ENCODE results near the gene PIP5K1B. TPM values are rescaled to one million over a fixed set of nuclear protein-coding genes. Genes with fewer than 3 reads are reported as not detected.

Gene PIP5K1B
- total and polyA plus RNA-seq, 2 of the 13 experiments (the other 11 are each of a cell fraction or from before 2014, with no cell fraction given), result 15.8 to 17.5 TPM

GRCh38 chr9:68746525-68746924, 41.5 kb downstream of the PIP5K1B start:
- Histone ChIP-seq H3K79me2 (ENCODE audit: insufficient read depth, low read length) (peaks cover 17% of the 10 kb centered on the region), H3K4me3 (replicated peaks in 1 of 3; ENCODE audit: insufficient read depth in 1 of 3, low read depth in 2 of 3, low read length in 3 of 3) (no peak overlapping the region), H3K4me2 (ENCODE audit: low read depth, low read length) (no peak overlapping the region), H3K9me3 (ENCODE audit: low read length) (no peaks in the 10 kb centered on the region), H3K27ac (ENCODE audit: extremely low read length, insufficient read depth, low read length) (no peak overlapping the region), H4K20me1 (ENCODE audit: insufficient read depth, low read length) (no peaks in the 10 kb centered on the region), H2AFZ (ENCODE audit: low read length) (no peak overlapping the region), H3K27me3 (ENCODE audit: control insufficient read depth in 1 of 2, insufficient read depth in 2 of 2, low read length in 2 of 2) (no peaks in the 10 kb centered on the region), H3K36me3 (replicated peaks in 1 of 2; ENCODE audit: control insufficient read depth in 1 of 2, insufficient read depth in 2 of 2, low read length in 2 of 2) (peaks cover 0 to 12% of the 10 kb centered on the region in 2 experiments; a peak in 2 of 5 replicates), H3K4me1 (ENCODE audit: insufficient read depth, low read length) (peaks cover 54% of the 10 kb centered on the region), H3K9ac (ENCODE audit: insufficient read depth, low read depth, low read length) (no peak overlapping the region)
- no TSS peak for BruUV-seq (replicated peaks)
- no peak for TF ChIP-seq ZNF766 (CRISPR knock-in tag; IDR thresholded peaks at IDR 0.05; ENCODE audit: borderline replicate concordance)
- TF ChIP-seq ZNF234 (CRISPR knock-in tag; conservative IDR thresholded peaks at IDR 0.05), result no peak
- TF ChIP-seq HDAC2 (CRISPR knock-in tag; IDR thresholded peaks at IDR 0.05), result no peak
- no peak for TF ChIP-seq MBD4 (IDR thresholded peaks at IDR 0.05; ENCODE audit: borderline replicate concordance, low read length)
- TF ChIP-seq CCAR2 (optimal IDR thresholded peaks at IDR 0.05; ENCODE audit: low read depth, low read length), result no peak
- TF ChIP-seq TMF1 (CRISPR knock-in tag; IDR thresholded peaks at IDR 0.05; ENCODE audit: low read depth), result no peak
- no peak for TF ChIP-seq ZNF12 (CRISPR knock-in tag; IDR thresholded peaks at IDR 0.05)
- no peak for TF ChIP-seq ZNF275 (CRISPR knock-in tag; IDR thresholded peaks at IDR 0.05; ENCODE audit: borderline replicate concordance)
- in situ Hi-C loops (cut with HindIII; ENCODE audit: extremely low pct_ligation_motif_present, low pct_unique_long_range_greater_than_20kb) (no loop called here), intact Hi-C loops (cut with micrococcal nuclease; ENCODE audit: unreplicated experiment) (no loop called here)
- POLR2A ChIA-PET, result interaction anchor here (1.4 kb wide), 1 partner anchor 33 kb away, joined by 3 read pairs; a partner anchor contains a TSS
- WGBS (ENCODE audit: low lambda C conversion rate), result 90% methylated on average over 2 of the region's 2 CpGs
- DNase-seq (ENCODE audit: low spot score) (no peak), FAIRE-seq (no peak), ATAC-seq (no peak)
- CTCF ChIA-PET (ENCODE audit: low intra/inter-chr PET ratio, low total read pairs), result no interaction called here

- in situ Hi-C loops (cut with HindIII; ENCODE audit: extremely low pct_ligation_motif_present, low pct_unique_long_range_greater_than_20kb) (no loop called here), intact Hi-C loops (cut with micrococcal nuclease; ENCODE audit: unreplicated experiment) (no loop called here)
- peaks cover 0 to 12% of the 10 kb centered on the region in 2 experiments; a peak in 3 of 5 replicates for H3K36me3 ChIP-seq (replicated peaks in 1 of 2; ENCODE audit: control insufficient read depth in 1 of 2, insufficient read depth in 2 of 2, low read length in 2 of 2)
- H3K27ac ChIP-seq (ENCODE audit: extremely low read length, insufficient read depth, low read length), result no peak overlapping the region
- no peak for DNase-seq (ENCODE audit: low spot score)
- H3K4me3 ChIP-seq (replicated peaks in 1 of 3; ENCODE audit: insufficient read depth in 1 of 3, low read depth in 2 of 3, low read length in 3 of 3), result no peak overlapping the region
- no peak overlapping the region for H3K9ac ChIP-seq (ENCODE audit: insufficient read depth, low read depth, low read length)
- no peak for ATAC-seq
- H2AFZ ChIP-seq (ENCODE audit: low read length), result no peak overlapping the region
- H4K20me1 ChIP-seq (ENCODE audit: insufficient read depth, low read length), result no peaks in the 10 kb centered on the region
- WGBS (ENCODE audit: low lambda C conversion rate), result 95% methylated on average over 9 of the region's 9 CpGs
- peaks cover 54% of the 10 kb centered on the region for H3K4me1 ChIP-seq (ENCODE audit: insufficient read depth, low read length)
- H3K4me2 ChIP-seq (ENCODE audit: low read depth, low read length), result no peak overlapping the region
- H3K27me3 ChIP-seq (ENCODE audit: control insufficient read depth in 1 of 2, insufficient read depth in 2 of 2, low read length in 2 of 2), result no peaks in the 10 kb centered on the region
- H3K9me3 ChIP-seq (ENCODE audit: low read length), result no peaks in the 10 kb centered on the region
- no TSS peak for BruUV-seq (replicated peaks)
- ChIA-PET CTCF (ENCODE audit: low intra/inter-chr PET ratio, low total read pairs) (no interaction called here), POLR2A (no interaction called here)
- FAIRE-seq, result no peak
- peaks cover 14% of the 10 kb centered on the region for H3K79me2 ChIP-seq (ENCODE audit: insufficient read depth, low read length)
- TF ChIP-seq ZNF337 (CRISPR knock-in tag; IDR thresholded peaks at IDR 0.05; ENCODE audit: borderline replicate concordance, low read depth) (no peak), NFYC (CRISPR knock-in tag; IDR thresholded peaks at IDR 0.05) (no peak), RARA (CRISPR knock-in tag; IDR thresholded peaks at IDR 0.05) (no peak), ZNF615 (CRISPR knock-in tag; IDR thresholded peaks at IDR 0.05; ENCODE audit: borderline replicate concordance) (no peak), GTF2F1 (IDR thresholded peaks at IDR 0.05; ENCODE audit: low read length) (no peak), ZNF737 (CRISPR knock-in tag; IDR thresholded peaks at IDR 0.05; ENCODE audit: borderline replicate concordance) (no peak), GABPB1 (CRISPR knock-in tag; IDR thresholded peaks at IDR 0.05) (no peak), IRF2 (CRISPR knock-in tag; IDR thresholded peaks at IDR 0.05) (no peak), EEA1 (CRISPR knock-in tag; IDR thresholded peaks at IDR 0.05; ENCODE audit: borderline replicate concordance) (no peak), NFIB (CRISPR knock-in tag; IDR thresholded peaks at IDR 0.05; ENCODE audit: borderline replicate concordance) (no peak), ZSCAN25 (CRISPR knock-in tag; IDR thresholded peaks at IDR 0.05) (no peak)
Measured at GRCh38 chr9:68747043-68747533, 42.0 kb downstream of the PIP5K1B start.
